ENCODE data around the gene LRRN2.
"Not testable (repeated sequence)": the region's sequence is repeated elsewhere in the genome, so short reads cannot be mapped to it uniquely, and the experiment has no call there.

Gene LRRN2

GRCh38 chr1:204658295-204658694, 27.2 kb downstream of the LRRN2 start:
- FAIRE-seq: no peak

- no peak for FAIRE-seq
These were observed 31.8 kb downstream of the LRRN2 start for GRCh38 chr1:204653590-204654340.

- no peak for FAIRE-seq
These were observed 33.0 kb downstream of the LRRN2 start for GRCh38 chr1:204652497-204652896.

- no peak for FAIRE-seq
These were observed 33.6 kb downstream of the LRRN2 start for GRCh38 chr1:204651843-204652421.

GRCh38 chr1:204650911-204651570, 34.5 kb downstream of the LRRN2 start:
- FAIRE-seq: no peak

- no peak for FAIRE-seq
These were observed 35.6 kb downstream of the LRRN2 start for GRCh38 chr1:204649721-204650521.

- FAIRE-seq: no peak
These were observed 37.0 kb downstream of the LRRN2 start for GRCh38 chr1:204648576-204648975.

GRCh38 chr1:204647805-204648153, 37.8 kb downstream of the LRRN2 start:
- FAIRE-seq: no peak

- no peak for FAIRE-seq
These were observed 38.3 kb downstream of the LRRN2 start for GRCh38 chr1:204647114-204647804.

- FAIRE-seq: no peak
These were observed 39.9 kb downstream of the LRRN2 start for GRCh38 chr1:204645666-204646065.

- FAIRE-seq: no peak
These were observed 40.3 kb downstream of the LRRN2 start for GRCh38 chr1:204645251-204645650.

GRCh38 chr1:204643503-204643902, 42.0 kb downstream of the LRRN2 start:
- FAIRE-seq: no peak

GRCh38 chr1:204641936-204642335, 43.6 kb downstream of the LRRN2 start:
- FAIRE-seq: no peak

GRCh38 chr1:204641455-204641854, 44.1 kb downstream of the LRRN2 start:
- no peak for FAIRE-seq

- no peak for FAIRE-seq
These were observed 45.0 kb downstream of the LRRN2 start for GRCh38 chr1:204640578-204640977.

GRCh38 chr1:204634260-204634910, 51.2 kb downstream of the LRRN2 start:
- FAIRE-seq: no peak

GRCh38 chr1:204633665-204634064, 51.9 kb downstream of the LRRN2 start:
- no peak for FAIRE-seq

GRCh38 chr1:204630132-204630905, 55.2 kb downstream of the LRRN2 start:
- no peak for FAIRE-seq

- FAIRE-seq: not testable (repeated sequence)
These were observed 56.1 kb downstream of the LRRN2 start for GRCh38 chr1:204629459-204629858.

- FAIRE-seq: no peak
These were observed 56.7 kb downstream of the LRRN2 start for GRCh38 chr1:204628868-204629267.

- FAIRE-seq: no peak
These were observed 58.1 kb downstream of the LRRN2 start for GRCh38 chr1:204627436-204627835.
